ENCODE measurements around the gene SRPK2. TPM values are rescaled to one million over a fixed set of nuclear protein-coding genes. Genes with fewer than 3 reads are reported as not detected.
"Not testable (repeated sequence)": the region's sequence is repeated elsewhere in the genome, so short reads cannot be mapped to it uniquely, and the experiment has no call there.

The SRPK2 gene
- total RNA-seq, 1 experiment from 2014 or later: 50.5 TPM

DNA sequence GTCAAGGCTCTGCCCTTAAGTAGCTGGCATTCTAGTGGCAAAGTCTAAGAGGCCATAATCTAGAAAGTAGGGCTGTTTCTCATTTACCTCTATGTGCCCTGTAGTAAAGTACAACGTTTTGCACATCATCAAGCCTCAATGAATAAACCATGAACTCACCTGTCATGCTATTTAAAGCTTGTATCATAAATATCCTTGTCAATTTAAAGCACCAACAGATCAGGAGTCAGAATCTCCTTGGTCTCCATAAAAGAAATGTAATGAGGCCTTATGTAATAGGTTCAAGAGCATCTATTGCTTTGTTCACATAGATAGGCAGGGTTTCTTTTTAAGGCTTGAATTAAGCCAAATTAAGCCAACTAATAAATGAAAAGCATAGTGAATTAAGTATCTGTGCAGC, 192.8 kb downstream of the SRPK2 start (continued):
- TF ChIP-seq, protein P1, sequence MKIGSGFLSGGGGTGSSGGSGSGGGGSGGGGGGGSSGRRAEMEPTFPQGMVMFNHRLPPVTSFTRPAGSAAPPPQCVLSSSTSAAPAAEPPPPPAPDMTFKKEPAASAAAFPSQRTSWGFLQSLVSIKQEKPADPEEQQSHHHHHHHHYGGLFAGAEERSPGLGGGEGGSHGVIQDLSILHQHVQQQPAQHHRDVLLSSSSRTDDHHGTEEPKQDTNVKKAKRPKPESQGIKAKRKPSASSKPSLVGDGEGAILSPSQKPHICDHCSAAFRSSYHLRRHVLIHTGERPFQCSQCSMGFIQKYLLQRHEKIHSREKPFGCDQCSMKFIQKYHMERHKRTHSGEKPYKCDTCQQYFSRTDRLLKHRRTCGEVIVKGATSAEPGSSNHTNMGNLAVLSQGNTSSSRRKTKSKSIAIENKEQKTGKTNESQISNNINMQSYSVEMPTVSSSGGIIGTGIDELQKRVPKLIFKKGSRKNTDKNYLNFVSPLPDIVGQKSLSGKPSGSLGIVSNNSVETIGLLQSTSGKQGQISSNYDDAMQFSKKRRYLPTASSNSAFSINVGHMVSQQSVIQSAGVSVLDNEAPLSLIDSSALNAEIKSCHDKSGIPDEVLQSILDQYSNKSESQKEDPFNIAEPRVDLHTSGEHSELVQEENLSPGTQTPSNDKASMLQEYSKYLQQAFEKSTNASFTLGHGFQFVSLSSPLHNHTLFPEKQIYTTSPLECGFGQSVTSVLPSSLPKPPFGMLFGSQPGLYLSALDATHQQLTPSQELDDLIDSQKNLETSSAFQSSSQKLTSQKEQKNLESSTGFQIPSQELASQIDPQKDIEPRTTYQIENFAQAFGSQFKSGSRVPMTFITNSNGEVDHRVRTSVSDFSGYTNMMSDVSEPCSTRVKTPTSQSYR (CRISPR knock-in tag; IDR thresholded peaks at IDR 0.05): no peak
- TF ChIP-seq FOXK1 (CRISPR knock-in tag; IDR thresholded peaks at IDR 0.05): no peak
- TF ChIP-seq, protein P2, sequence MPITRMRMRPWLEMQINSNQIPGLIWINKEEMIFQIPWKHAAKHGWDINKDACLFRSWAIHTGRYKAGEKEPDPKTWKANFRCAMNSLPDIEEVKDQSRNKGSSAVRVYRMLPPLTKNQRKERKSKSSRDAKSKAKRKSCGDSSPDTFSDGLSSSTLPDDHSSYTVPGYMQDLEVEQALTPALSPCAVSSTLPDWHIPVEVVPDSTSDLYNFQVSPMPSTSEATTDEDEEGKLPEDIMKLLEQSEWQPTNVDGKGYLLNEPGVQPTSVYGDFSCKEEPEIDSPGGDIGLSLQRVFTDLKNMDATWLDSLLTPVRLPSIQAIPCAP (CRISPR knock-in tag; IDR thresholded peaks at IDR 0.05): no peak

DNA sequence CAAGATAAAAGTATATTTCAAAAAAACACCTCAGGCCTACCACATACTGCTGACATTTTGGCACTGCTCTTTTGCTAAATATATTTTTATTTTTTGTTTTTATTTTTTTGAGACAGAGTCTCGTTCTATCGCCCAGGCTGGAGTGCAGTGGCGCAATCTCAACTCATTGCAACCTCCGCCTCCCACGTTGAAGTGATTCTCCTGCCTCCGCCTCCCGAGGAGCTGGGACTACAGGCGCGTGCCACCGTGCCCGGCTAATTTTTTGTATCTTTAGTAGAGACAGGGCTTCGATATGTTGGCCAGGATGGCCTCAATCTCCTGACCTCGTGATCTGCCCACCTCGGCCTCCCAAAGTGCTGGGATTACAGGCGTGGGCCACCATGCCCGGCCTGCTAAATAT, 193.8 kb downstream of the SRPK2 start:
- not testable (repeated sequence) for H3K9me3 Mint-ChIP-seq; H3K27me3 Mint-ChIP-seq (ENCODE audit: low read depth); H3K27ac Mint-ChIP-seq

GRCh38 chr7:105191331-105191730, 197.4 kb downstream of the SRPK2 start:
- Mint-ChIP-seq H3K4me3 (no peak overlapping the region), H3K36me3 (no peaks in the 10 kb centered on the region), H3K27me3 (ENCODE audit: low read depth) (no peaks in the 10 kb centered on the region), H3K9me3 (no peaks in the 10 kb centered on the region), H3K4me1 (0 out of 2 replicates have a peak, but pooled peaks cover 2% of the 10 kb centered on the region), H3K27ac (no peak overlapping the region)
- ATAC-seq (no peak), DNase-seq (ENCODE audit: low spot score) (no peak)
- ChIA-PET CTCF (interaction anchor here (0.7 kb wide), 1 partner anchor 696 kb away, joined by 4 read pairs; no protein-coding TSS in a partner anchor), POLR2A (no interaction called here)
- TF ChIP-seq E2F1 (CRISPR knock-in tag; IDR thresholded peaks at IDR 0.05): no peak
- TF ChIP-seq ZNF232 (CRISPR knock-in tag; IDR thresholded peaks at IDR 0.05): no peak
- no peak for TF ChIP-seq USF1 (CRISPR knock-in tag; IDR thresholded peaks at IDR 0.05)
- TF ChIP-seq MXD4 (CRISPR knock-in tag; IDR thresholded peaks at IDR 0.05; ENCODE audit: borderline replicate concordance): no peak
- no peak for TF ChIP-seq OVOL2 (CRISPR knock-in tag; IDR thresholded peaks at IDR 0.05; ENCODE audit: borderline replicate concordance)
- no peak for TF ChIP-seq NFE2L1 (CRISPR knock-in tag; IDR thresholded peaks at IDR 0.05)
- TF ChIP-seq, protein P3, sequence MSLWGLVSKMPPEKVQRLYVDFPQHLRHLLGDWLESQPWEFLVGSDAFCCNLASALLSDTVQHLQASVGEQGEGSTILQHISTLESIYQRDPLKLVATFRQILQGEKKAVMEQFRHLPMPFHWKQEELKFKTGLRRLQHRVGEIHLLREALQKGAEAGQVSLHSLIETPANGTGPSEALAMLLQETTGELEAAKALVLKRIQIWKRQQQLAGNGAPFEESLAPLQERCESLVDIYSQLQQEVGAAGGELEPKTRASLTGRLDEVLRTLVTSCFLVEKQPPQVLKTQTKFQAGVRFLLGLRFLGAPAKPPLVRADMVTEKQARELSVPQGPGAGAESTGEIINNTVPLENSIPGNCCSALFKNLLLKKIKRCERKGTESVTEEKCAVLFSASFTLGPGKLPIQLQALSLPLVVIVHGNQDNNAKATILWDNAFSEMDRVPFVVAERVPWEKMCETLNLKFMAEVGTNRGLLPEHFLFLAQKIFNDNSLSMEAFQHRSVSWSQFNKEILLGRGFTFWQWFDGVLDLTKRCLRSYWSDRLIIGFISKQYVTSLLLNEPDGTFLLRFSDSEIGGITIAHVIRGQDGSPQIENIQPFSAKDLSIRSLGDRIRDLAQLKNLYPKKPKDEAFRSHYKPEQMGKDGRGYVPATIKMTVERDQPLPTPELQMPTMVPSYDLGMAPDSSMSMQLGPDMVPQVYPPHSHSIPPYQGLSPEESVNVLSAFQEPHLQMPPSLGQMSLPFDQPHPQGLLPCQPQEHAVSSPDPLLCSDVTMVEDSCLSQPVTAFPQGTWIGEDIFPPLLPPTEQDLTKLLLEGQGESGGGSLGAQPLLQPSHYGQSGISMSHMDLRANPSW (CRISPR knock-in tag; conservative IDR thresholded peaks at IDR 0.05; ENCODE audit: low read depth): no peak
- TF ChIP-seq, protein P4, sequence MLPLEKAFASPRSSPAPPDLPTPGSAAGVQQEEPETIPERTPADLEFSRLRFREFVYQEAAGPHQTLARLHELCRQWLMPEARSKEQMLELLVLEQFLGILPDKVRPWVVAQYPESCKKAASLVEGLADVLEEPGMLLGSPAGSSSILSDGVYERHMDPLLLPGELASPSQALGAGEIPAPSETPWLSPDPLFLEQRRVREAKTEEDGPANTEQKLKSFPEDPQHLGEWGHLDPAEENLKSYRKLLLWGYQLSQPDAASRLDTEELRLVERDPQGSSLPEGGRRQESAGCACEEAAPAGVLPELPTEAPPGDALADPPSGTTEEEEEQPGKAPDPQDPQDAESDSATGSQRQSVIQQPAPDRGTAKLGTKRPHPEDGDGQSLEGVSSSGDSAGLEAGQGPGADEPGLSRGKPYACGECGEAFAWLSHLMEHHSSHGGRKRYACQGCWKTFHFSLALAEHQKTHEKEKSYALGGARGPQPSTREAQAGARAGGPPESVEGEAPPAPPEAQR (CRISPR knock-in tag; IDR thresholded peaks at IDR 0.05): no peak
- TF ChIP-seq ZNF671 (CRISPR knock-in tag; IDR thresholded peaks at IDR 0.05): no peak
- no peak for TF ChIP-seq ZNF219 (CRISPR knock-in tag; IDR thresholded peaks at IDR 0.05; ENCODE audit: borderline replicate concordance)
- no peak for TF ChIP-seq USF2 (CRISPR knock-in tag; IDR thresholded peaks at IDR 0.05)
- TF ChIP-seq FOXJ3 (CRISPR knock-in tag; IDR thresholded peaks at IDR 0.05; ENCODE audit: borderline replicate concordance): no peak
- TF ChIP-seq, protein P5, sequence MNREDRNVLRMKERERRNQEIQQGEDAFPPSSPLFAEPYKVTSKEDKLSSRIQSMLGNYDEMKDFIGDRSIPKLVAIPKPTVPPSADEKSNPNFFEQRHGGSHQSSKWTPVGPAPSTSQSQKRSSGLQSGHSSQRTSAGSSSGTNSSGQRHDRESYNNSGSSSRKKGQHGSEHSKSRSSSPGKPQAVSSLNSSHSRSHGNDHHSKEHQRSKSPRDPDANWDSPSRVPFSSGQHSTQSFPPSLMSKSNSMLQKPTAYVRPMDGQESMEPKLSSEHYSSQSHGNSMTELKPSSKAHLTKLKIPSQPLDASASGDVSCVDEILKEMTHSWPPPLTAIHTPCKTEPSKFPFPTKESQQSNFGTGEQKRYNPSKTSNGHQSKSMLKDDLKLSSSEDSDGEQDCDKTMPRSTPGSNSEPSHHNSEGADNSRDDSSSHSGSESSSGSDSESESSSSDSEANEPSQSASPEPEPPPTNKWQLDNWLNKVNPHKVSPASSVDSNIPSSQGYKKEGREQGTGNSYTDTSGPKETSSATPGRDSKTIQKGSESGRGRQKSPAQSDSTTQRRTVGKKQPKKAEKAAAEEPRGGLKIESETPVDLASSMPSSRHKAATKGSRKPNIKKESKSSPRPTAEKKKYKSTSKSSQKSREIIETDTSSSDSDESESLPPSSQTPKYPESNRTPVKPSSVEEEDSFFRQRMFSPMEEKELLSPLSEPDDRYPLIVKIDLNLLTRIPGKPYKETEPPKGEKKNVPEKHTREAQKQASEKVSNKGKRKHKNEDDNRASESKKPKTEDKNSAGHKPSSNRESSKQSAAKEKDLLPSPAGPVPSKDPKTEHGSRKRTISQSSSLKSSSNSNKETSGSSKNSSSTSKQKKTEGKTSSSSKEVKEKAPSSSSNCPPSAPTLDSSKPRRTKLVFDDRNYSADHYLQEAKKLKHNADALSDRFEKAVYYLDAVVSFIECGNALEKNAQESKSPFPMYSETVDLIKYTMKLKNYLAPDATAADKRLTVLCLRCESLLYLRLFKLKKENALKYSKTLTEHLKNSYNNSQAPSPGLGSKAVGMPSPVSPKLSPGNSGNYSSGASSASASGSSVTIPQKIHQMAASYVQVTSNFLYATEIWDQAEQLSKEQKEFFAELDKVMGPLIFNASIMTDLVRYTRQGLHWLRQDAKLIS (CRISPR knock-in tag; IDR thresholded peaks at IDR 0.05; ENCODE audit: borderline replicate concordance): no peak
- no peak for TF ChIP-seq NR3C1 (CRISPR knock-in tag; conservative IDR thresholded peaks at IDR 0.05; ENCODE audit: low read depth)
- TF ChIP-seq ZBTB21 (CRISPR knock-in tag; IDR thresholded peaks at IDR 0.05; ENCODE audit: borderline replicate concordance): no peak
- TF ChIP-seq GTF2I (CRISPR knock-in tag; conservative IDR thresholded peaks at IDR 0.05): no peak

More for the DNA sequence above, 193.8 kb downstream of the SRPK2 start:
- H3K4me1 Mint-ChIP-seq; DNase-seq (ENCODE audit: low spot score); ATAC-seq; H3K4me3 Mint-ChIP-seq; CTCF ChIA-PET; POLR2A ChIA-PET; H3K36me3 Mint-ChIP-seq: not testable (repeated sequence)
